Cardiac muscle cell (in vitro differentiated cells and primary cell): ENCODE results near the gene FUT3. TPM values are rescaled to one million over a fixed set of nuclear protein-coding genes. Genes with fewer than 3 reads are reported as not detected.

ENCODE experiments used
- DNase-seq, 2 donors: peaks; one replicate each; pipeline versions ENCODE4 v3.0.0 to v3.0.0-alpha.2; 2010 to 2017; ENCODE audit warnings: low read depth in 1 of 2, low spot score in 1 of 2
- H3K27ac ChIP-seq: fragments of 200-600 bp; sonication (generic); 2 replicates; pipeline ENCODE4 v1.5.1; 2016
- H3K27me3 ChIP-seq: fragments of 200-600 bp; sonication (generic); 2 replicates; pipeline ENCODE4 v1.6.0; 2016; ENCODE audit warnings: control low read depth
- H3K36me3 ChIP-seq: fragments of 200-600 bp; sonication (generic); 2 replicates; pipeline ENCODE4 v1.5.1; 2016; ENCODE audit warnings: control low read depth
- H3K4me1 ChIP-seq: fragments of 200-600 bp; sonication (generic); 2 replicates; pipeline ENCODE4 v1.8.1; 2017; ENCODE audit warnings: low read depth, mild to moderate bottlenecking, mixed run types
- H3K4me3 ChIP-seq: fragments of 200-600 bp; sonication (generic); 2 replicates; pipeline ENCODE4 v1.5.1; 2016; ENCODE audit warnings: mild to moderate bottlenecking
- H3K9me3 ChIP-seq: fragments of 200-600 bp; sonication (generic); 2 replicates; pipeline ENCODE4 v1.5.1; 2017; ENCODE audit warnings: low read depth, mild to moderate bottlenecking, control low read depth
- CTCF ChIP-seq: IDR thresholded peaks from 2 replicates; pipeline ENCODE4 v1.5.1; 2012; ENCODE audit warnings: low read depth, mild to moderate bottlenecking, low read length
- polyA plus RNA-seq: library from polyadenylated mRNA; unstranded; fragments of >200 nt; fragmentation: Nextera tagmentation; extraction: Ambion mirVana; gene quantifications from 2 replicates; pipeline ENCODE4 v1.2.1, GENCODE V29; 2016
- total RNA-seq: library from RNA; depleted of rRNA; stranded (reverse); fragments of >200 nt; gene quantifications from 2 replicates; pipeline ENCODE4 v1.2.3, GENCODE V29; 2016

FUT3 gene
- 0.14 and 3.8 TPM in 2 replicates for total RNA-seq
- polyA plus RNA-seq = 0.92 TPM in 1 of 2 replicates, not detected in the other

GRCh38 chr19:5851302-5851701 is at the start of gene FUT3:
Gene FUT3, minus strand, starts transcription at chr19:5851449.
- Histone ChIP-seq H3K9me3 (no peaks in the 10 kb centered on the region), H3K4me1 (no peaks in the 10 kb centered on the region), H3K27me3 (no peaks in the 10 kb centered on the region), H3K27ac (no peak within 1 kb of the TSS), H3K4me3 (no peak within 1 kb of the TSS), H3K36me3 (no peaks in the 10 kb centered on the region)
- no peak for TF ChIP-seq CTCF
- DNase-seq = no peak

GRCh38 chr19:5900976-5901375 is 49.7 kb upstream of the FUT3 start:
- Histone ChIP-seq H3K27ac (no peak overlapping the region), H3K36me3 (peaks cover 7% of the 10 kb centered on the region), H3K4me1 (peaks cover 5% of the 10 kb centered on the region), H3K9me3 (no peaks in the 10 kb centered on the region), H3K4me3 (no peak overlapping the region), H3K27me3 (no peaks in the 10 kb centered on the region)
- no peak for DNase-seq
- no peak for TF ChIP-seq CTCF

GRCh38 chr19:5899728-5900526 is 48.7 kb upstream of the FUT3 start:
- H3K36me3 ChIP-seq = peaks cover 10% of the 10 kb centered on the region
- no peak for DNase-seq
- H3K27ac ChIP-seq = no peak overlapping the region
- no peaks in the 10 kb centered on the region for H3K9me3 ChIP-seq
- TF ChIP-seq CTCF = no peak
- H3K27me3 ChIP-seq = no peaks in the 10 kb centered on the region
- peaks cover 16% of the 10 kb centered on the region for H3K4me1 ChIP-seq
- H3K4me3 ChIP-seq = no peak overlapping the region

GRCh38 chr19:5897189-5897969 is 46.1 kb upstream of the FUT3 start:
- H3K4me3 ChIP-seq = no peak overlapping the region
- no peaks in the 10 kb centered on the region for H3K27me3 ChIP-seq
- TF ChIP-seq CTCF = no peak
- peaks cover 24% of the 10 kb centered on the region for H3K4me1 ChIP-seq
- no peaks in the 10 kb centered on the region for H3K9me3 ChIP-seq
- no peak for DNase-seq
- peaks cover 10% of the 10 kb centered on the region for H3K36me3 ChIP-seq
- no peak overlapping the region for H3K27ac ChIP-seq

- peaks cover 27% of the 10 kb centered on the region for H3K4me1 ChIP-seq
- no peaks in the 10 kb centered on the region for H3K9me3 ChIP-seq
- no peaks in the 10 kb centered on the region for H3K27me3 ChIP-seq
- peak overlapping the region; percentile 86 for H3K27ac ChIP-seq
- H3K4me3 ChIP-seq = no peak overlapping the region
- H3K36me3 ChIP-seq = peaks cover 10% of the 10 kb centered on the region
- no peak for DNase-seq
- no peak for TF ChIP-seq CTCF
Measured at GRCh38 chr19:5896365-5897076, 45.3 kb upstream of the FUT3 start.
